ENCODE results near the gene ETF1. TPM values are rescaled to one million over a fixed set of nuclear protein-coding genes. Genes with fewer than 3 reads are reported as not detected.
A peak's percentile ranks its signal among the peaks of the same experiment; 100 is the strongest.

Gene ETF1
- total and polyA plus RNA-seq, 9 of the 15 experiments (the other 6 are each of a cell fraction or from before 2014, with no cell fraction given): 53.7 to 209 (median 164) TPM

- Histone ChIP-seq H3K9me3 (replicated peaks; ENCODE audit: control insufficient read depth, insufficient read depth, low read depth, low read length) (no peaks in the 10 kb centered on the region), H3K4me3 (no peak overlapping the region), H3K9me1 (ENCODE audit: control insufficient read depth, insufficient read depth, low read length) (peaks cover 7% of the 10 kb centered on the region), H4K20me1 (replicated peaks; ENCODE audit: control insufficient read depth, insufficient read depth, low read length) (peaks cover 11% of the 10 kb centered on the region), H3K4me2 (ENCODE audit: insufficient read depth, low read length) (no peak overlapping the region), H2AFZ (ENCODE audit: low read depth, low read length) (peak overlapping the region; percentile 20; the same call in 1 of the 2 replicates), H3K79me2 (ENCODE audit: control insufficient read depth, insufficient read depth, low read length) (peaks cover 12% of the 10 kb centered on the region), H3K27ac (ENCODE audit: extremely low read depth, low read depth, low read length) (no peak overlapping the region), H3K4me1 (replicated peaks in 1 of 2; ENCODE audit: control insufficient read depth in 2 of 2, insufficient read depth in 2 of 2, low read length in 2 of 2) (peaks cover 21 to 56% of the 10 kb centered on the region in 2 experiments), H3K9ac (ENCODE audit: insufficient read depth in 1 of 2, low read depth in 2 of 2, low read length in 2 of 2) (peak overlapping the region in 1 of 2 experiments; percentile 23; a peak in 1 of 4 replicates), H3K27me3 (ENCODE audit: control insufficient read depth in 2 of 2, insufficient read depth in 2 of 2, low read length in 2 of 2) (no peaks in the 10 kb centered on the region), H3K36me3 (ENCODE audit: control insufficient read depth, insufficient read depth, low read length) (peaks cover 9% of the 10 kb centered on the region; the same call in 2 of the 3 replicates)
- CTCF ChIA-PET (ENCODE audit: low intra/inter-chr PET ratio): no interaction called here
- in situ Hi-C loops (cut with MboI) (loop anchor here (5.0 kb wide), 1 partner anchor 41 kb away; no protein-coding TSS in a partner anchor), intact Hi-C loops (cut with micrococcal nuclease) (no loop called here)
- no peak for ATAC-seq
- DNase-seq (ENCODE audit: extremely low read depth in 1 of 4, low spot score in 3 of 4): no peak
- TF ChIP-seq USF2 (CRISPR knock-in tag; IDR thresholded peaks at IDR 0.05) (peak; percentile 44), LCOR (CRISPR knock-in tag; IDR thresholded peaks at IDR 0.05) (0 out of 2 replicates have a peak, but pooled peaks have one; percentile 25), ZNF644 (tag; IDR thresholded peaks at IDR 0.05; ENCODE audit: low read depth) (no peak)
- BruUV-seq (replicated peaks): no TSS peak
- no peak for FAIRE-seq
- POLR2A ChIA-PET: interaction anchor here (0.5 to 2.2 kb wide), 11 partner anchors 11 to 1187 kb away, joined by 3 to 9 read pairs (median 3); partner anchors contain the start of genes CXXC5 and ETF1
- WGBS (ENCODE audit: insufficient coverage, low coverage, missing lambda C conversion rate): 71% methylated on average over 11 of the region's 11 CpGs
These were observed 81.5 kb downstream of the ETF1 start for GRCh38 chr5:138461343-138462125.
